SK-N-SH (cell line): Measurements from ENCODE around the gene ZC3H18. TPM values are rescaled to one million over a fixed set of nuclear protein-coding genes. Genes with fewer than 3 reads are reported as not detected.

Experiments
- CTCF ChIA-PET: fragments of 300-600, 350-600 bp; formaldehyde crosslinking; extraction: SDS; loops from one replicate; lab custom pipeline; 2021; lab: Yijun Ruan, JAX
- POLR2A ChIA-PET: fragments of 350-600 bp; sonication (Branson Sonifier 250); formaldehyde crosslinking; extraction: SDS; loops from one replicate; lab custom pipeline; 2020; ENCODE audit warnings: antibody characterized with exemption, inconsistent platforms; lab: Yijun Ruan, JAX
- DNase-seq: peaks from one replicate; pipeline ENCODE4 v3.0.0; 2012
- H2AFZ ChIP-seq: fragments of 200-600 bp; sonication (generic); 2 replicates; pipeline ENCODE4 v1.8.1; 2016; ENCODE audit warnings: antibody characterized with exemption, mild to moderate bottlenecking, low read depth
- H3F3A ChIP-seq: fragments of 200-600 bp; sonication (generic); replicated peaks from 2 replicates; pipeline ENCODE3; 2016; ENCODE audit warnings: antibody characterized with exemption, mild to moderate bottlenecking; ENCODE audit not compliant: insufficient read depth
- H3K27ac ChIP-seq, 2 experiments: fragments of 200-500 bp in 1 of 2; fragments of 200-600 bp in 1 of 2; sonication (Bioruptor generic) in 1 of 2; sonication (generic), shearing (Covaris generic) in 1 of 2; 2 replicates each; pipeline versions ENCODE4 v1.5.1 to v1.6.1; 2014 to 2016; ENCODE audit warnings: low read depth in 2 of 2, inconsistent platforms in 1 of 2, low read length in 1 of 2, mild to moderate bottlenecking in 1 of 2, mixed read lengths in 1 of 2
- H3K27me3 ChIP-seq: fragments of 200-600 bp; sonication (generic), shearing (Covaris generic); 2 replicates; pipeline ENCODE4 v1.6.1; 2016; ENCODE audit warnings: mixed run types; ENCODE audit not compliant: insufficient read depth
- H3K36me3 ChIP-seq, 2 experiments: fragments of 200-500 bp in 1 of 2; fragments of 200-600 bp in 1 of 2; sonication (Bioruptor generic) in 1 of 2; sonication (generic) in 1 of 2; replicated peaks in 1 of 2; 2 replicates each; pipeline versions ENCODE3 to v1.5.1; 2014 to 2016; ENCODE audit warnings: low read length in 1 of 2, mild to moderate bottlenecking in 1 of 2; ENCODE audit not compliant: insufficient read depth in 2 of 2, control insufficient read depth in 1 of 2
- H3K4me1 ChIP-seq, 2 experiments: fragments of 200-500 bp in 1 of 2; fragments of 200-600 bp in 1 of 2; sonication (Bioruptor generic) in 1 of 2; sonication (generic), shearing (Covaris generic) in 1 of 2; 2 replicates each; pipeline versions ENCODE4 v1.5.1 to v1.6.1; 2014 to 2016; ENCODE audit warnings: low read depth in 1 of 2, low read length in 1 of 2, mixed run types in 1 of 2; ENCODE audit not compliant: insufficient read depth in 2 of 2, control insufficient read depth in 1 of 2
- H3K4me2 ChIP-seq: fragments of 200-600 bp; sonication (generic), shearing (Covaris generic); 2 replicates; pipeline ENCODE4 v1.6.1; 2017; ENCODE audit warnings: mixed run types
- H3K4me3 ChIP-seq, 2 experiments: fragments of 200-500 bp in 1 of 2; fragments of 200-600 bp in 1 of 2; sonication (Bioruptor generic) in 1 of 2; sonication (generic), shearing (Covaris generic) in 1 of 2; 2 replicates each; pipeline versions ENCODE4 v1.5.1 to v1.8.1; 2014 to 2016; ENCODE audit warnings: low read depth in 2 of 2, inconsistent platforms in 1 of 2, low read length in 1 of 2, mild to moderate bottlenecking in 1 of 2, mixed read lengths in 1 of 2, moderate library complexity in 1 of 2
- H3K79me2 ChIP-seq: fragments of 200-600 bp; sonication (generic); 2 replicates; pipeline ENCODE4 v1.8.1; 2017; ENCODE audit warnings: mild to moderate bottlenecking; ENCODE audit not compliant: insufficient read depth
- H3K9ac ChIP-seq: fragments of 200-600 bp; sonication (generic); 2 replicates; pipeline ENCODE4 v1.6.1; 2017; ENCODE audit warnings: mixed run types
- H3K9me2 ChIP-seq: fragments of 200-600 bp; sonication (generic); 2 replicates; pipeline ENCODE4 v1.6.1; 2017; ENCODE audit warnings: mixed run types
- H3K9me3 ChIP-seq: fragments of 200-600 bp; sonication (generic); 2 replicates; pipeline ENCODE4 v1.6.1; 2017; ENCODE audit warnings: mixed run types, mild to moderate bottlenecking, moderate library complexity
- H4K20me1 ChIP-seq: fragments of 200-600 bp; sonication (generic); 2 replicates; pipeline ENCODE4 v1.6.1; 2017; ENCODE audit warnings: mild to moderate bottlenecking, mixed run types; ENCODE audit not compliant: insufficient read depth
- CHD2 ChIP-seq: fragments of 150-350 bp; IDR thresholded peaks from 2 replicates; pipeline ENCODE4 v1.6.1; 2018; ENCODE audit warnings: low read length; ENCODE audit not compliant: partially characterized antibody
- EP300 ChIP-seq, 2 experiments: IDR thresholded peaks; 2 replicates each; pipeline versions ENCODE4 v1.4.0 to v1.6.1; 2012; ENCODE audit warnings: borderline replicate concordance in 1 of 2, low read depth in 1 of 2, low read length in 1 of 2
- EZH2phosphoT487 ChIP-seq: fragments of 200-600 bp; sonication (generic); IDR thresholded peaks from 2 replicates; pipeline ENCODE4 v1.6.1; 2017; ENCODE audit warnings: low read depth, mixed run types, mild to moderate bottlenecking, antibody characterized with exemption, moderate library complexity, borderline replicate concordance
- FOXJ3 ChIP-seq: sonication (generic); formaldehyde crosslinking; IDR thresholded peaks from 2 replicates; pipeline ENCODE4 v1.5.1; 2020; ENCODE audit warnings: mild to moderate bottlenecking, missing genetic modification reagents
- GATA2 ChIP-seq: sonication (generic); formaldehyde crosslinking; IDR thresholded peaks from 2 replicates; pipeline ENCODE4 v1.5.0; 2020; ENCODE audit warnings: mild to moderate bottlenecking, missing genetic modification reagents
- IRF3 ChIP-seq: fragments of 150-350 bp; IDR thresholded peaks from 2 replicates; pipeline ENCODE4 v1.6.1; 2016; ENCODE audit warnings: mild to moderate bottlenecking, low read depth, low read length
- MXI1 ChIP-seq: IDR thresholded peaks from 2 replicates; pipeline ENCODE4 v1.6.1; 2012; ENCODE audit warnings: mild to moderate bottlenecking, low read depth, low read length, improper control_type of control experiment
- NFIC ChIP-seq: IDR thresholded peaks from 2 replicates; pipeline ENCODE4 v1.4.0; 2012; ENCODE audit warnings: borderline replicate concordance
- PBX3 ChIP-seq: IDR thresholded peaks from 2 replicates; pipeline ENCODE4; 2012
- POLR2AphosphoS5 ChIP-seq: IDR thresholded peaks from 2 replicates; pipeline ENCODE4 v1.6.1; 2012; ENCODE audit warnings: low read depth, low read length
- RAD21 ChIP-seq: IDR thresholded peaks from 2 replicates; pipeline ENCODE4 v1.6.1; 2012; ENCODE audit warnings: mild to moderate bottlenecking, low read length
- REST ChIP-seq: IDR thresholded peaks from 2 replicates; pipeline ENCODE4 v1.6.1; 2012; ENCODE audit warnings: mild to moderate bottlenecking, low read depth, low read length, moderate library complexity
- RXRA ChIP-seq: IDR thresholded peaks from 2 replicates; pipeline ENCODE4 v1.4.0; 2012; ENCODE audit warnings: low read depth, mild to moderate bottlenecking, borderline replicate concordance
- TCF12 ChIP-seq: IDR thresholded peaks from 2 replicates; pipeline ENCODE4 v1.4.0; 2012
- TEAD4 ChIP-seq: IDR thresholded peaks from 2 replicates; pipeline ENCODE4 v1.4.0; 2012; ENCODE audit warnings: mild to moderate bottlenecking, borderline replicate concordance; ENCODE audit not compliant: insufficient read depth
- USF1 ChIP-seq: IDR thresholded peaks from 2 replicates; pipeline ENCODE4 v1.4.0; 2012; ENCODE audit warnings: low read depth, borderline replicate concordance
- ZBTB33 ChIP-seq: IDR thresholded peaks from 2 replicates; pipeline ENCODE4 v1.4.0; 2012; ENCODE audit warnings: low read depth, borderline replicate concordance
- WGBS: methylation state at CpG from one replicate; pipeline ENCODE4 v1.1.6; 2017; ENCODE audit warnings: low lambda C conversion rate; 5-methylcytosine and 5-hydroxymethylcytosine counted together
- polyA plus RNA-seq, 3 experiments: library from polyadenylated mRNA; depleted of rRNA; stranded (reverse); fragments of >200 nt; gene quantifications; 2 replicates each; pipeline ENCODE4 v1.2.3, GENCODE V29; 2012

ZC3H18 gene
- polyA plus RNA-seq, 1 of the 3 experiments (the other 2 are of a cell fraction), result 32.7 TPM

- no peak for TF ChIP-seq REST
- TF ChIP-seq RAD21, result no peak
- TF ChIP-seq NFIC, result no peak
- TF ChIP-seq CHD2, result no peak
- TF ChIP-seq, all 33 proteins: peak for 0
Measured at GRCh38 chr16:88529596-88529995, 40.6 kb upstream of the ZC3H18 start (continued).

- no peaks in the 10 kb centered on the region for H3K9me3 ChIP-seq
- no peaks in the 10 kb centered on the region for H3F3A ChIP-seq
- H3K27ac ChIP-seq, result no peak overlapping the region
- WGBS, result 88% methylated on average over 10 of the region's 27 CpGs
- H3K4me1 ChIP-seq, result peaks cover 0 to 9% of the 10 kb centered on the region in 2 experiments; a peak in 1 of 4 replicates
- H4K20me1 ChIP-seq, result no peaks in the 10 kb centered on the region
- CTCF ChIA-PET, result interaction anchor here (1.1 to 2.8 kb wide), 2 partner anchors 24 to 41 kb away, joined by 3 to 12 read pairs; no protein-coding TSS in a partner anchor
- peaks cover 0 to 6% of the 10 kb centered on the region in 2 experiments for H3K36me3 ChIP-seq
- H3K79me2 ChIP-seq, result no peaks in the 10 kb centered on the region
- POLR2A ChIA-PET, result no interaction called here
- no peak for DNase-seq
- H3K4me2 ChIP-seq, result no peak overlapping the region
- H3K9ac ChIP-seq, result no peak overlapping the region
- H3K4me3 ChIP-seq, result no peak overlapping the region
- H2AFZ ChIP-seq, result no peak overlapping the region
- no peaks in the 10 kb centered on the region for H3K9me2 ChIP-seq
- no peaks in the 10 kb centered on the region for H3K27me3 ChIP-seq
- TF ChIP-seq TEAD4, result no peak
- TF ChIP-seq REST, result no peak
- TF ChIP-seq MXI1, result no peak
- TF ChIP-seq POLR2AphosphoS5, result no peak
- TF ChIP-seq FOXJ3, result no peak
- no peak for TF ChIP-seq EZH2phosphoT487
- TF ChIP-seq EP300 (IDR thresholded peaks at IDR 0.05; ENCODE audit: borderline replicate concordance in 1 of 2, low read depth in 1 of 2, low read length in 1 of 2), result no peak
- no peak for TF ChIP-seq RXRA
- no peak for TF ChIP-seq ZBTB33
- no peak for TF ChIP-seq IRF3
- no peak for TF ChIP-seq PBX3
- no peak for TF ChIP-seq TCF12
- no peak for TF ChIP-seq GATA2 (CRISPR knock-in tag)
- no peak for TF ChIP-seq USF1
Measured at GRCh38 chr16:88530051-88530857, 39.9 kb upstream of the ZC3H18 start.
